Fibroblast of pulmonary artery (primary cell): ENCODE measurements around the gene GCSAML.

Experiments
- DNase-seq: peaks from one replicate; pipeline ENCODE4 v3.0.0-alpha.2; 2010; ENCODE audit warnings: low read depth
- H3K4me3 ChIP-seq: replicated peaks from 2 replicates; pipeline ENCODE4 v1.5.1; 2011; ENCODE audit warnings: low read depth, mild to moderate bottlenecking, control low read depth, low read length, moderate library complexity
- TF ChIP-seq, protein P1 (sequence below): IDR thresholded peaks from 2 replicates; pipeline ENCODE4 v1.5.1; 2011; ENCODE audit warnings: mild to moderate bottlenecking, control low read depth, low read length, inconsistent platforms; ENCODE audit errors: missing control alignments

GCSAML gene

DNA sequence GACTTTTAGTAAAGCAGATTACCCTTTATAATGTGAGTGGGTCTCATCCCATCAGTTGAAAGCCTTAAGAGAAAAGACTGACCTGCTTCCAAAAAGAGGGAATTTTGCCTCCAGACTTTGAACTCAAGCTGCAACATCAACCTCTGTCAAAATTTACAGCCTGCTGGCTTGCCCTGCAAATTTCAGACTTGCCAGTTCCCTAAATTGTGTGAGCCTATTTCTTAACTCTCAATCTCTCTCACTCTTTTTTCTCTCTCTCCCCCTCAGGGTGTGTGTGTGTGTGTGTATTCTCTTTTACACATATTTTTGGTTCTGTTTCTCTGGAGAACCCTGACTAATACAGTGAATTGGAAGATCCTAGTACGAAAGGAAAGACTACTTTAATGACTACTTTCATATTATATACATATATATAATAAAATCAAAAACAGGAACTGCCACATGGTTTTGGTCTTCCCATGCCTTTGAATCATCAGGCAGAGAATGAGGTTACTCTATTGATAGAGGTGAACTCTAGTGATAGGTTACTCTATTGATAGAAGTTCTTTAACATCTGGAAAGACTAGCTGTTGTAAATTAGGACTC is 19.1 kb upstream of the GCSAML start:
- no peak for DNase-seq
- H3K4me3 ChIP-seq = no peak overlapping the region
- TF ChIP-seq, protein P1, sequence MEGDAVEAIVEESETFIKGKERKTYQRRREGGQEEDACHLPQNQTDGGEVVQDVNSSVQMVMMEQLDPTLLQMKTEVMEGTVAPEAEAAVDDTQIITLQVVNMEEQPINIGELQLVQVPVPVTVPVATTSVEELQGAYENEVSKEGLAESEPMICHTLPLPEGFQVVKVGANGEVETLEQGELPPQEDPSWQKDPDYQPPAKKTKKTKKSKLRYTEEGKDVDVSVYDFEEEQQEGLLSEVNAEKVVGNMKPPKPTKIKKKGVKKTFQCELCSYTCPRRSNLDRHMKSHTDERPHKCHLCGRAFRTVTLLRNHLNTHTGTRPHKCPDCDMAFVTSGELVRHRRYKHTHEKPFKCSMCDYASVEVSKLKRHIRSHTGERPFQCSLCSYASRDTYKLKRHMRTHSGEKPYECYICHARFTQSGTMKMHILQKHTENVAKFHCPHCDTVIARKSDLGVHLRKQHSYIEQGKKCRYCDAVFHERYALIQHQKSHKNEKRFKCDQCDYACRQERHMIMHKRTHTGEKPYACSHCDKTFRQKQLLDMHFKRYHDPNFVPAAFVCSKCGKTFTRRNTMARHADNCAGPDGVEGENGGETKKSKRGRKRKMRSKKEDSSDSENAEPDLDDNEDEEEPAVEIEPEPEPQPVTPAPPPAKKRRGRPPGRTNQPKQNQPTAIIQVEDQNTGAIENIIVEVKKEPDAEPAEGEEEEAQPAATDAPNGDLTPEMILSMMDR = no peak

GRCh38 chr1:247530785-247531184 is 18.1 kb upstream of the GCSAML start:
- no peak overlapping the region for H3K4me3 ChIP-seq
- TF ChIP-seq, protein P1 = no peak
- DNase-seq = no peak

DNA sequence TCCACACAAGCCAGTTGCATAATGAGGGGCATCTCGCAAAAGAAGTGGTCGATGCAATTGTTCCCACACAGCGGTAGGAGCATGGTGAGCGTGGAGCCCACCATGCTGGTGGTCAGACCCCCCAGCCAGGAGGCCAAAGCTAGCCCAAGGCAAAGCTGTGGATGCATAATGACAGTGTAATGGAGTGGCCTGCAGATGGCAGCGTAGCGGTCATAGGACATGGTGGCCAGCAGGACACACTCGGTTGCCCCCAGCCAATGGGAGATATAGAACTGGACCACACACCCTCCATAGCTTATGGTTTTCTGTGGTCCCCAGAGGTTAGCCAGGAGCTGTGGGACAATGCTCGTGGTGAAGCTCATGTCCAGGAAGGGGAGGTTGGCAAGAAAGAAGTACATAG is 17.0 kb upstream of the GCSAML start:
- no peak for DNase-seq
- H3K4me3 ChIP-seq = no peak overlapping the region
- TF ChIP-seq, protein P1 = no peak

DNA sequence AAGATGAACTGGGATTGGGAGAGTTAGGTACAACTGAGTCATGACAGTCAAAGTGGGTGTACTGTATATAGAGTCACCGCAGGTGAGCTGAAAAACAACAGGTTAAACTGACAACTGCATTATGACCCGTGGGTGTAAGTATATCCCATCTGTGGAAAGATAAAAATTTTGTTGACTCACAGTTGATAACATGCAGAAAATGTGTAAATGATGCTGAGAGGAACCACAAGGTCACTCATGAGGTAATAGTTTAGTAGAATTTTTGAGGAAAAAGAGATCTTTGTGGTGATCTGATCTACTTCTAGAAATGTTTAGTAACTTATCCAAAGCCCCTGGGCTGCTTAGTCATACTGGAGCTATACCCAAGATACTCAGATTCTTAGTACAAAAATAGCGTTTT is 13.5 kb upstream of the GCSAML start:
- TF ChIP-seq, protein P1 = no peak
- no peak for DNase-seq

DNA sequence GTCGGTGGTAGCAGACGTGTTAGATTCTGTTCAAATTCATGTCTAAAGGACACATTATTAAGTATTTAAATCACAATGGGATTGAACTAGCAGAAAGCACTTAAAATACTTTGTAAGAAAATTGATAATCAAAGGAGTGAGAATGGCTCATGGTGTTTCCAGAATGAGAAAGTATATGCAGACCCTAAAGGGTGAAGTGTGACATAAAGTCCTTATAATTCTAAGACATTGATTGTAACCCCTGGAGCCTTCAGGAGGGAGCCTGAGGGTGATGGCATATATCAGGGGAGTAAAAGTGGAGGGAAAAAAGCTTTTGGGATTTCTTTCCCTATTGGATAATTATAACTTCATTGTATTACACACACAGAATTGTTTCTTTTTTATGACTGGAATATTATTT is 12.6 kb upstream of the GCSAML start, which contains the start of gene OR2C3:
TSS of gene OR2C3 (minus strand) at position 101 of the 400 bp plus-strand sequence. CDS start 3,929 bp downstream, outside the sequence.
- TF ChIP-seq, protein P1 = no peak
- no peak for DNase-seq
- no peak within 1 kb of the TSS for H3K4me3 ChIP-seq

More for the DNA sequence above, 13.5 kb upstream of the GCSAML start:
- no peak overlapping the region for H3K4me3 ChIP-seq

GRCh38 chr1:247538561-247538960 is 10.4 kb upstream of the GCSAML start:
- TF ChIP-seq, protein P1 = no peak

GRCh38 chr1:247539215-247539614 is 9.7 kb upstream of the GCSAML start:
- no peak for DNase-seq
- TF ChIP-seq, protein P1 = no peak
- no peak overlapping the region for H3K4me3 ChIP-seq

More at GRCh38 chr1:247538561-247538960, 10.4 kb upstream of the GCSAML start:
- no peak overlapping the region for H3K4me3 ChIP-seq
- no peak for DNase-seq
